GM12864 (cell line): ENCODE measurements around the gene F2RL3.

ENCODE experiments used
- DNase-seq: peaks from one replicate; pipeline ENCODE4 v3.0.0-alpha.2; 2011; ENCODE audit warnings: low read depth
- H3K4me3 ChIP-seq: 2 replicates; pipeline ENCODE4 v1.5.1; 2011; ENCODE audit warnings: mild to moderate bottlenecking, low read depth, low read length, control low read depth
- TF ChIP-seq, protein P1 (sequence below): IDR thresholded peaks from 2 replicates; pipeline ENCODE4 v1.5.1; 2011; ENCODE audit warnings: low read depth, mild to moderate bottlenecking, moderate library complexity, low read length, control low read depth, inconsistent platforms; ENCODE audit errors: missing control alignments

The F2RL3 gene

DNA sequence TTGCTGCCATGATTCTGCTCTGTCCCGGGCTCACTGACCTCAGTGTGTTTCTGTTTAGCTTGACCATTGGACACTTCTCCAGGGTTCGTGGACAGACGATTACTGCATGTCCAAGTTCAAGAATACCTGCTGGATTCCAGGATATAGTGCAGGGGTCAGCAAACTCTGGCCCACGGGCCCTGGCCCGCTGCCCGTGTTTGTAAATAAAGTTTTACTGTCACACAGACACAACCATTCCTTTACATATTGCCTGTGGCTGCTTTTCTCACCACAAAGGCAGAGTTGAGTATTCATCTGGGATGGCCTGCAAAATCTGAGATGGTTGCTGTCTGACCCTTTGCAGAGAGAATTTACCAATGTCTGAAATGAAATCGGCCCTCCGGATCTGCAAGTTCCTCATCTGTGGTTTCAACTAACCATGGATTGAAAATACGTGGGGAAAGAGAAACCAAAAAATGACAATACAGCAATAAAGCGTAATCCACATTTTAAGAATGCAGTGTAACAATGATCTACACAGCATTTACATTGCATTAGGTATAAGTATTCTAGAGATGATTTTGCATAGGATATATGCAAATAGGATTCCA is 25.9 kb upstream of the F2RL3 start:
- TF ChIP-seq, protein P1, sequence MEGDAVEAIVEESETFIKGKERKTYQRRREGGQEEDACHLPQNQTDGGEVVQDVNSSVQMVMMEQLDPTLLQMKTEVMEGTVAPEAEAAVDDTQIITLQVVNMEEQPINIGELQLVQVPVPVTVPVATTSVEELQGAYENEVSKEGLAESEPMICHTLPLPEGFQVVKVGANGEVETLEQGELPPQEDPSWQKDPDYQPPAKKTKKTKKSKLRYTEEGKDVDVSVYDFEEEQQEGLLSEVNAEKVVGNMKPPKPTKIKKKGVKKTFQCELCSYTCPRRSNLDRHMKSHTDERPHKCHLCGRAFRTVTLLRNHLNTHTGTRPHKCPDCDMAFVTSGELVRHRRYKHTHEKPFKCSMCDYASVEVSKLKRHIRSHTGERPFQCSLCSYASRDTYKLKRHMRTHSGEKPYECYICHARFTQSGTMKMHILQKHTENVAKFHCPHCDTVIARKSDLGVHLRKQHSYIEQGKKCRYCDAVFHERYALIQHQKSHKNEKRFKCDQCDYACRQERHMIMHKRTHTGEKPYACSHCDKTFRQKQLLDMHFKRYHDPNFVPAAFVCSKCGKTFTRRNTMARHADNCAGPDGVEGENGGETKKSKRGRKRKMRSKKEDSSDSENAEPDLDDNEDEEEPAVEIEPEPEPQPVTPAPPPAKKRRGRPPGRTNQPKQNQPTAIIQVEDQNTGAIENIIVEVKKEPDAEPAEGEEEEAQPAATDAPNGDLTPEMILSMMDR, result no peak
- no peak for DNase-seq
- H3K4me3 ChIP-seq, result no peak overlapping the region

- TF ChIP-seq, protein P1, result no peak
- H3K4me3 ChIP-seq, result no peak overlapping the region
- no peak for DNase-seq
Measured at GRCh38 chr19:16867211-16867610, 21.6 kb upstream of the F2RL3 start.

DNA sequence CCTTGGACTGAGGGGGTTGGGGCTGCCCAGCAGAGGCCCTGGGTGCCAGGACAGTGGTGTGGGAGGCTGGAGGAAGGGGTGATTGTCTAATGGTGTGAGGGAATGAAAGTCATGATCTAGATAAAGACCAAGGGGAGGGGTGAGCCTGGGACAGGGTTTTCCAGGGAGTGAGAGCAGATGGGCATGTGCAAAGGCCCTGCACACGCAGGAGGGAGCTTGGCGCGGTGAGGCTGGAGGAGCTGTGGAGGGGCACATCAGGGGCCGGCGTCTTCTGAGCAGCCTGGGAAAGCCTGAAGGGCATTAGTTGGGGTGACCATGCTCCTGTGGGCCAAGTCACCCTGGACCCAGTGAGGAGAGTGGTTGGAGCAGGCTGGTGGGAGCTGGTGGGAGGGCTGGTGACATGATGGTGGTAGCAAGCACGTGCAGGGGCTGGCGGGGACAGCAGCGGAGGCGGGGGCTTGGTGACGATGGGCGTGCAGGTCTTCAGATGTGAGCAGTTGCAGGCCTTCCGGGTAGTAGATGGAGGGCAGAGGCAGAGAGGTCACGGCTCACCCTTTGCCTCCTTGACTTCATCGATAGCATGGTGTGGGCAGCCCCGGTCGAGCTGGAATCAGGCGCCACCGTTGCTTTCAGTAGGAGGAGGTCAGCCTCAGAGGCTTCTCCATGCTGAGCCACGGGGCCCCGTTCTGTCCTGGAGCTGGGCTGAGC is 20.2 kb upstream of the F2RL3 start:
- no peak overlapping the region for H3K4me3 ChIP-seq
- DNase-seq, result no peak
- TF ChIP-seq, protein P1, result no peak

GRCh38 chr19:16869331-16869972 is 19.3 kb upstream of the F2RL3 start:
- TF ChIP-seq, protein P1, result no peak
- no peak for DNase-seq

DNA sequence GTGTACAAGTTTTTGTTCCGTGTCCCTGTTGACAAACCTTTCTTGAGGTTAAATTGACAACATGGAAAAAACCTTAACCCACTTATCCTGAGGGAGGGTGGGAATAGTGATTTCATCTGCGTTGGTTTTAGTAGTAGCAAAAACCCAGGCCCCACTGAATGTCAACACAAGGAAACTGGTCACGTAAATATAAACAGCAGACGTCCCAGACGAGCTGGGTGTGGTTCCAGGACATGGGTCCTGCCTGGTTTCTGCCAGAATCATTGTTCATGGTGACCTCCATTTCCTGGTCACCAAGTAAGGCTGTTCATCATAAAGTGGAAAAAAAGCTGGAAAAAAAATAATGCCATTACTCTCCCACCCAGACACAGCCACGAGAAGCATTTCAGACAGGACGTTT is 16.9 kb upstream of the F2RL3 start:
- no peak overlapping the region for H3K4me3 ChIP-seq
- TF ChIP-seq, protein P1, result no peak
- DNase-seq, result no peak

More at GRCh38 chr19:16869331-16869972, 19.3 kb upstream of the F2RL3 start:
- H3K4me3 ChIP-seq, result no peak overlapping the region

DNA sequence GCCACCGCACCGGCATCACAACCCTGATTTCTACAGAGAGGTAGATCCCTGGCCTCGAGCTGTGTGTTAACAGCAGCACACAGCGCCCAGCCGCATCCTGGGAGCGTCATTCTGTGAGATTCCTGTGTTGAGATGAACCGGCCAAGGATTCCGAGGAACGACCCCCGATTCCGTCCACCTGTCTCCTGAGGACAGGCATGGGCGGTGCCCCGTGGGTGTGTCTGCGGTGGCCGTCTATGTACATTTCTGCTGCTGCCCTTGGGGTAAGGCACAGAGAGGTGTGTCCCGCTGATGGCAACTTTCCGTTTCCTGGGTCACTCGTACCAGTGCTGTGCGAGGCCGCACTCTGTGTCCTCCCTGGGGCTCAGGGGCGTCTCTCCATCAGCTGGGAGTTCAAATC is 16.1 kb upstream of the F2RL3 start:
- no peak for DNase-seq
- no peak overlapping the region for H3K4me3 ChIP-seq
- TF ChIP-seq, protein P1, result no peak
